ENCODE data around the gene MKRN2OS. TPM values are rescaled to one million over a fixed set of nuclear protein-coding genes. Genes with fewer than 3 reads are reported as not detected.

Gene MKRN2OS
- total RNA-seq, 1 experiment from 2014 or later = 0.47 TPM

DNA sequence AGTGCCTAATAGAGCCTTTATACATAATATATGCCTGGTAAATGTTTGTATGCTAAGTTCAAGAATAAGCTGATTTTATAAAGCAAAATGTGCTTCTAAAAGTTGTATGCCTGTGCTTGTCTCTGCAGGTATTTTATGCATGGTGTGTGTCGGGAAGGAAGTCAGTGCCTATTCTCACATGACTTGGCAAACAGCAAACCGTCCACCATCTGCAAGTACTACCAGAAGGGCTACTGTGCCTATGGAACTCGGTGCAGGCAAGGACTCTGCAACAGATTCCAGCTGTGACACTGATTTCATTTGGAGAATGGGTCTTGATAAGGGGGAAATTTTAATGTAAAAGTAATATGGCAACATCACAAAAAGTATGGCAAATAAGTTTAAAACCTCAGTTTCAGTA lies 23.4 kb upstream of the MKRN2OS start:
- ChIA-PET CTCF (no interaction called here), POLR2A (no interaction called here)
- H3K9me3 Mint-ChIP-seq (ENCODE audit: unreplicated experiment) = no peaks in the 10 kb centered on the region
- TF ChIP-seq, protein P1, sequence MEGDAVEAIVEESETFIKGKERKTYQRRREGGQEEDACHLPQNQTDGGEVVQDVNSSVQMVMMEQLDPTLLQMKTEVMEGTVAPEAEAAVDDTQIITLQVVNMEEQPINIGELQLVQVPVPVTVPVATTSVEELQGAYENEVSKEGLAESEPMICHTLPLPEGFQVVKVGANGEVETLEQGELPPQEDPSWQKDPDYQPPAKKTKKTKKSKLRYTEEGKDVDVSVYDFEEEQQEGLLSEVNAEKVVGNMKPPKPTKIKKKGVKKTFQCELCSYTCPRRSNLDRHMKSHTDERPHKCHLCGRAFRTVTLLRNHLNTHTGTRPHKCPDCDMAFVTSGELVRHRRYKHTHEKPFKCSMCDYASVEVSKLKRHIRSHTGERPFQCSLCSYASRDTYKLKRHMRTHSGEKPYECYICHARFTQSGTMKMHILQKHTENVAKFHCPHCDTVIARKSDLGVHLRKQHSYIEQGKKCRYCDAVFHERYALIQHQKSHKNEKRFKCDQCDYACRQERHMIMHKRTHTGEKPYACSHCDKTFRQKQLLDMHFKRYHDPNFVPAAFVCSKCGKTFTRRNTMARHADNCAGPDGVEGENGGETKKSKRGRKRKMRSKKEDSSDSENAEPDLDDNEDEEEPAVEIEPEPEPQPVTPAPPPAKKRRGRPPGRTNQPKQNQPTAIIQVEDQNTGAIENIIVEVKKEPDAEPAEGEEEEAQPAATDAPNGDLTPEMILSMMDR (IDR thresholded peaks at IDR 0.05; ENCODE audit: unreplicated experiment) = no peak
- no peak overlapping the region for H3K4me3 Mint-ChIP-seq (ENCODE audit: unreplicated experiment)
- H3K4me1 Mint-ChIP-seq (ENCODE audit: insufficient read depth, unreplicated experiment) = peaks cover 6% of the 10 kb centered on the region
- no TSS peak for BruUV-seq (replicated peaks)
- H3K27ac Mint-ChIP-seq (ENCODE audit: low read depth, unreplicated experiment) = no peak overlapping the region
- peaks cover 59% of the 10 kb centered on the region for H3K36me3 Mint-ChIP-seq (ENCODE audit: insufficient read depth, unreplicated experiment)
- intact Hi-C loops (cut with micrococcal nuclease) = no loop called here
- no peaks in the 10 kb centered on the region for H3K27me3 Mint-ChIP-seq (ENCODE audit: insufficient read depth, unreplicated experiment)
- DNase-seq (ENCODE audit: unreplicated experiment) = no peak

DNA sequence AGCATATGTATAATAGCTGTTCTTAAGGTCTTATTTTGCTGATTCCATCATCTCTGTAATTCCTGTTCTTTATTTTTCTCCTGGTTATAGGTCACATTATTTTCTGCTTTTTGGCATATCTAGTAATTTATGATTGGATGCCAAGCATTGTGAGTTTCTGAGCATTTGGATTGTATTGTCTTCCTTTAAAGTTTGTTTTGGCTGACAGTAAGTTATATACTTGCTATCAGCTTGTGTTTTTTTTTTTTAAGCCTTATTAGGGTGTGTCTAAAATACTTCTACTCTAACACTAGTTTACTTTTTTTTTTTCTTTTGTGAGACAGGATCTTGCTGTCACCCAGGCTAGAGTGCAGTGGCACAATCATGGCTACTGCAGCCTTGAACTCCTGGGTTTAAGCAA lies 21.7 kb upstream of the MKRN2OS start:
- peaks cover 41% of the 10 kb centered on the region for H3K36me3 Mint-ChIP-seq (ENCODE audit: insufficient read depth, unreplicated experiment)
- H3K4me3 Mint-ChIP-seq (ENCODE audit: unreplicated experiment) = no peak overlapping the region
- ChIA-PET POLR2A (interaction anchor here (1.3 to 2.2 kb wide), 2 partner anchors 9 to 39 kb away, joined by 3 to 9 read pairs; partner anchors contain the start of gene MKRN2), CTCF (no interaction called here)
- no peaks in the 10 kb centered on the region for H3K27me3 Mint-ChIP-seq (ENCODE audit: insufficient read depth, unreplicated experiment)
- H3K9me3 Mint-ChIP-seq (ENCODE audit: unreplicated experiment) = no peaks in the 10 kb centered on the region
- TF ChIP-seq, protein P1 (IDR thresholded peaks at IDR 0.05; ENCODE audit: unreplicated experiment) = no peak
- BruUV-seq (replicated peaks) = no TSS peak
- no peak for DNase-seq (ENCODE audit: unreplicated experiment)
- H3K4me1 Mint-ChIP-seq (ENCODE audit: insufficient read depth, unreplicated experiment) = peaks cover 12% of the 10 kb centered on the region
- no peak overlapping the region for H3K27ac Mint-ChIP-seq (ENCODE audit: low read depth, unreplicated experiment)
- intact Hi-C loops (cut with micrococcal nuclease) = no loop called here

DNA sequence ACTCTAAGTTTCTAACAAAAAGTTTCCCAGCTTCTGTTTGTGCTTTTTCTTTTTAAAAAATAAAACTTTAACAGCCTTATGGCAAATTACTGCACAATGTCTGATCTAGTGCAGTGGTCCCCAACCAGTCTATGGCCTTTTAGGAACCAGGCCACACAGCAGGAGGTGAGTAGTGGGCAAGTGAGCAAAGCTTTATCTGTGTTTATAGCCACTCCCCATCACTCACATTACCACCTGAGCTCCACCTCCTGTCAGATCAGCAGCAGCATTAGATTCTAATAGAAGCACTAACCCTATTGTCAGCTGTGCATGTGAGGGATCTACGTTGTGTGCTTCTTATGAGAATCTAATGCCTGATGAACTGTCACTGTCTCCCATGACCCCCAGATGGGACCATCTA lies 17.2 kb upstream of the MKRN2OS start:
- POLR2A ChIA-PET = interaction anchor here (0.7 to 1.3 kb wide), 3 partner anchors 9 to 195 kb away, joined by 3 read pairs; no protein-coding TSS in a partner anchor
- no peak overlapping the region for H3K4me3 Mint-ChIP-seq (ENCODE audit: unreplicated experiment)

DNA sequence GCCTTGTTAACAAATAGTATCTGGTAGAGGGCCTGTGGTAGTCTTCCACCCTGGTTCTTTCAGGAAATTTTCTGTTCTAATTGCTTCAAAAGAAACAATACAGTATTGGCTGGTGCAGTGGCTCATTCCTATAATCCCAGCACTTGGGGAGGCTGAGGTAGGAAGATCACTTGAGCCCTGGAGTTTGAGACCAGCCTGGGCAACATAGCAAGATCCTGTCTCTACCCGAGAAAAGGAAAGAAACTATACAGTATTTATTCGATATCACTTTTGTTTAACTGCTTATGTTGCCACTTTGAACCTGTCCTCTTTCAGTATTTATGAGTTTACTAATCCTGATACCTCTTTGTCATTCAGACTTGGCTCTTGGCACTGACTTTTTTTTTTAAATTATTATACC lies 16.1 kb upstream of the MKRN2OS start:
- TF ChIP-seq, protein P1 (IDR thresholded peaks at IDR 0.05; ENCODE audit: unreplicated experiment) = no peak
- intact Hi-C loops (cut with micrococcal nuclease) = no loop called here
- POLR2A ChIA-PET = interaction anchor here (0.5 to 1.3 kb wide), 2 partner anchors 53 to 121 kb away, joined by 3 to 4 read pairs; no protein-coding TSS in a partner anchor
- Mint-ChIP-seq H3K27me3 (ENCODE audit: insufficient read depth, unreplicated experiment) (no peaks in the 10 kb centered on the region), H3K27ac (ENCODE audit: low read depth, unreplicated experiment) (no peak overlapping the region), H3K4me1 (ENCODE audit: insufficient read depth, unreplicated experiment) (peaks cover 42% of the 10 kb centered on the region), H3K4me3 (ENCODE audit: unreplicated experiment) (no peak overlapping the region), H3K9me3 (ENCODE audit: unreplicated experiment) (no peaks in the 10 kb centered on the region), H3K36me3 (ENCODE audit: insufficient read depth, unreplicated experiment) (no peaks in the 10 kb centered on the region)
- CTCF ChIA-PET = interaction anchor here (0.6 kb wide), 1 partner anchor 290 kb away, joined by 3 read pairs; no protein-coding TSS in a partner anchor
- no peak for DNase-seq (ENCODE audit: unreplicated experiment)
- no TSS peak for BruUV-seq (replicated peaks)

More for the DNA sequence above, 17.2 kb upstream of the MKRN2OS start:
- Mint-ChIP-seq H3K9me3 (ENCODE audit: unreplicated experiment) (no peaks in the 10 kb centered on the region), H3K27ac (ENCODE audit: low read depth, unreplicated experiment) (no peak overlapping the region), H3K27me3 (ENCODE audit: insufficient read depth, unreplicated experiment) (no peaks in the 10 kb centered on the region), H3K4me1 (ENCODE audit: insufficient read depth, unreplicated experiment) (peaks cover 42% of the 10 kb centered on the region), H3K36me3 (ENCODE audit: insufficient read depth, unreplicated experiment) (no peaks in the 10 kb centered on the region)
- CTCF ChIA-PET = interaction anchor here (0.6 to 1.1 kb wide), 7 partner anchors 78 to 213 kb away, joined by 3 to 5 read pairs (median 3); partner anchors contain the start of gene TSEN2
- TF ChIP-seq, protein P1 (IDR thresholded peaks at IDR 0.05; ENCODE audit: unreplicated experiment) = no peak
- BruUV-seq (replicated peaks) = no TSS peak
- intact Hi-C loops (cut with micrococcal nuclease) = no loop called here
- DNase-seq (ENCODE audit: unreplicated experiment) = no peak
